ENCODE measurements around the gene GIGYF2.

GIGYF2 gene

DNA sequence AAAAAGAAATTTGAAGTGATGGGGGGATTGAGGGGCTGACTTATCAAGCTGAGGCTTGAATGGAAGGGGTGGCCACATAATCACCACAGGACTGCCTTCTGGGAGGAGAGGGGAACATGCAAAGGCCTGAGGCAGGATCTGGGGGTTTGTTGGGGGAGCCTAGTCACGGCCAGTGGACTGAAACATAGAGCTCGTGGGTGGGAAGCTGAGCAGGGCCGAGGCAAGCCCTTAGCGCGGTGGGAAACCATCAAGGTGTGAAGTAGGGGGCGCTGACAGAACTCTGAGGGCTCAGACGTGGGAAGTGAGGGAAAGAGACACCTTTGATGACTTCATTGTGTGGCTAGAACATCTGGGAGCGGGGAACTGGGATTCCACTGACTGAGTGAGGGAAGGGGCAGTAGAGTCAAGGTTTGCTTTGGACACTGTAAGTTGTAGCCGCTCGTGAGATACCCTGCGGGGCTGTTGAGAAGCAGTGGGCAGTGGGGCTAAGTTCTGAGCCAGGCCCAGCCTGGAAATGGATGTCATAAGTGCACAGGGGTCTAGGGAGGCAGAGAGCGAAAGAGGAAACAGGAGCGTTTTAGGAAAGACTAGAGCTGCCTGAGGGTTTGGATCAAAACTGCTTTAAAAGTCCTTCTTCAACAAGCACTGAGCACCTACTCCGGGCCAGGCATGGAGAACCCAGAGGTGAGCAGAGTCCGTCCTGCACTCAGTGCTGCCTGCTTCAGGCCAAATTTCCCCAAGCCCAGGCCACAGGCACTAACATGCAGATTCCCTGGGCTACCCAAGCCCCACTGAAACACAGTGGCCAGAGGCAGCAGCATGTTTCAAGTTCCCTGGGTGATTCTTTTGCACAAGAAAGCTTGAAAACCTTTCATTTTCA is 172.2 kb downstream of the GIGYF2 start:
- H3K27ac Mint-ChIP-seq: no peak overlapping the region
- no peaks in the 10 kb centered on the region for H3K4me1 Mint-ChIP-seq (ENCODE audit: low read depth)
- no peaks in the 10 kb centered on the region for H3K9me3 Mint-ChIP-seq
- no peaks in the 10 kb centered on the region for H3K36me3 Mint-ChIP-seq (ENCODE audit: low read depth)
- H3K27me3 Mint-ChIP-seq: no peaks in the 10 kb centered on the region
- no peak overlapping the region for H3K4me3 Mint-ChIP-seq

DNA sequence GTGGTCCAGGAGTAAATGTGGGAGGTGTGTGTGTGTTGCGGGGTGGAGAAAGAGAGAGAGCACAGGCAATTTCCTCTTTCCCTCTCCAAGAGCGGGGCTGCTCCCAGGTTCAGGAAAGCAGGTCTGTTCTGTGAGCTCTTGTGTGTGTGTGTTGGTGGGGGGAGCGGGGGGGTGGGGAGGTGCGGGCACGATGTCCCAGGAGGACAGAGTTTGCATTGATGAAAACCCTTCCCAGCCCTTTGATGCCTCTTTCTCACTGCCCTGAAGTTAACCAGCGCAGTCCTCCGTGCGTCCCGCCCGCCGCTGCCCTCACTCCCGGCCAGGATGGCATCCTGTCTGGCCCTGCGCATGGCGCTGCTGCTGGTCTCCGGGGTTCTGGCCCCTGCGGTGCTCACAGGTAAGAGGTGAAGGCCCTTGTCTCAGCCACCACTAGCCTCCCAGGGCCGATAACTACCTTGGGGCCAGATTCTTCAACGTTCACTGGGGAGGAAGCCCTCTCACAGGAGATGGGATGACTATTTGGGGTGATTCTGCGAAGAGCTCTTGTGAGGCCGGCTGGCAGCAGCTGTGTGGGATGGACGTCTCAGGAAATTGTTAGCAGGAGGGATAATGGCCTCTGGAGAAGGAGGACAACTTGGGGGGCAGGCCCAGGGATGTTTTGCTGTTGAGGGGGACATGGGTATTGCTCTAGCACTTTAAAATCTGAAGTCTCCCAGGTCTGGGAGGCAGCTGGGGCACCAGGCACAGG is 173.1 kb downstream of the GIGYF2 start, which contains the start of gene SNORC:
SNORC (plus strand) TSS at position 247 of the 748 bp plus-strand sequence; CDS start at position 325, 78 bp downstream.
- Mint-ChIP-seq H3K4me1 (ENCODE audit: low read depth) (no peaks in the 10 kb centered on the region), H3K36me3 (ENCODE audit: low read depth) (no peaks in the 10 kb centered on the region), H3K9me3 (no peaks in the 10 kb centered on the region), H3K27ac (no peak within 1 kb of the TSS), H3K4me3 (no peak within 1 kb of the TSS), H3K27me3 (peaks cover 3% of the 10 kb centered on the region)

DNA sequence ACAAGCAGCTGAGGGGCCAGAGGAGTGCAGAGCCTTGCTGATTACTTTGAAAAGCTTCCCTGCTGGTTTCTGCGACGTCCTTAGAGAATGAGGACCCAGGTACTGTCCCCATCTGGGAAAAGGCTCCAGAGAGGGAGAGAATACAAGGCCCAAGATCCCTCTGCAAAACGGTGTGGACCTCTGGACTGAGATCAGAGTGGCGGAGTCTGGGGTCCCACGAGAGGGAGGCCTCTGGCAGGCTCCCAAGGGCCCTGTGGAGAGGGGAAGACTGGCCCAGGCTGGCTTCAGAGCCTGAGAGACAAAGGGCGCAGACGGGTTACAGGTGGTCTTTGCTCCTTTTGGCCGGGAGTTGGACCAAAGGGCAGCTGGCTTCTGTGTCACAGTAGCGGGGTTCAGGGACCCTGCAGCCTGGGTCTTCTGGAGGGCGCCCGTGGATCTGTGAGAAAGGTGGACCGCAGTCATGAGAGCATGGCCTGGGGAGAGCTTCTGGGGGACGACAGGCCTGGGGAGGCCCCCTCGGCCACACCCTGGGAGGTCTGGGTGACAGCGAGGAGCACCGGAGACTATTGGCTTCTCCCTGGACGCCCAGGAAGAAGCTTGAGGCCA is 173.7 kb downstream of the GIGYF2 start:
- no peaks in the 10 kb centered on the region for H3K4me1 Mint-ChIP-seq (ENCODE audit: low read depth)
- peaks cover 9% of the 10 kb centered on the region for H3K27me3 Mint-ChIP-seq
- no peak overlapping the region for H3K27ac Mint-ChIP-seq
- no peaks in the 10 kb centered on the region for H3K36me3 Mint-ChIP-seq (ENCODE audit: low read depth)
- no peak overlapping the region for H3K4me3 Mint-ChIP-seq
- H3K9me3 Mint-ChIP-seq: no peaks in the 10 kb centered on the region

DNA sequence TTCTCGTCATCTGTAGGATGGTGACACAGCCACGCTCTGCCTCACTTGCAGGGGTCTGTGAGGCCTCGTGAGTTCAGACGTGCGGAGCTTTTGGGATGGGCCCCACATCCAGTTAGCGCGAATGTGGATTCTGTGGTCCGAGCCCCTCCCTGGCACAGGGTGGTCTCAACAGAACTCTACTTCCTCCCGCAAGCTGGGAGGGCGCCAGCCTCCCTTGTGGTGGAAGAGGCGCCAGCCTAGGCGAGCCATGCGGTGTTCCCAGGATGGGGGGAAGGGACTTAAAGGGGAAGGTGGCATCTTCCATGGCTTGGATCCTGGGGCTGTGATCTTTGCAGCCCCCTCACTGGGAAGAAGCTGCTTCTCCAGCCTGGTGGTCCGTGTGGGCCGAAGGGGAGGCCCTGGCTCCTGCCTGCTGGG is 174.3 kb downstream of the GIGYF2 start:
- H3K27ac Mint-ChIP-seq: no peak overlapping the region
- H3K9me3 Mint-ChIP-seq: no peaks in the 10 kb centered on the region
- peaks cover 9% of the 10 kb centered on the region for H3K27me3 Mint-ChIP-seq
- H3K4me1 Mint-ChIP-seq (ENCODE audit: low read depth): no peaks in the 10 kb centered on the region
- no peak overlapping the region for H3K4me3 Mint-ChIP-seq
- H3K36me3 Mint-ChIP-seq (ENCODE audit: low read depth): no peaks in the 10 kb centered on the region

DNA sequence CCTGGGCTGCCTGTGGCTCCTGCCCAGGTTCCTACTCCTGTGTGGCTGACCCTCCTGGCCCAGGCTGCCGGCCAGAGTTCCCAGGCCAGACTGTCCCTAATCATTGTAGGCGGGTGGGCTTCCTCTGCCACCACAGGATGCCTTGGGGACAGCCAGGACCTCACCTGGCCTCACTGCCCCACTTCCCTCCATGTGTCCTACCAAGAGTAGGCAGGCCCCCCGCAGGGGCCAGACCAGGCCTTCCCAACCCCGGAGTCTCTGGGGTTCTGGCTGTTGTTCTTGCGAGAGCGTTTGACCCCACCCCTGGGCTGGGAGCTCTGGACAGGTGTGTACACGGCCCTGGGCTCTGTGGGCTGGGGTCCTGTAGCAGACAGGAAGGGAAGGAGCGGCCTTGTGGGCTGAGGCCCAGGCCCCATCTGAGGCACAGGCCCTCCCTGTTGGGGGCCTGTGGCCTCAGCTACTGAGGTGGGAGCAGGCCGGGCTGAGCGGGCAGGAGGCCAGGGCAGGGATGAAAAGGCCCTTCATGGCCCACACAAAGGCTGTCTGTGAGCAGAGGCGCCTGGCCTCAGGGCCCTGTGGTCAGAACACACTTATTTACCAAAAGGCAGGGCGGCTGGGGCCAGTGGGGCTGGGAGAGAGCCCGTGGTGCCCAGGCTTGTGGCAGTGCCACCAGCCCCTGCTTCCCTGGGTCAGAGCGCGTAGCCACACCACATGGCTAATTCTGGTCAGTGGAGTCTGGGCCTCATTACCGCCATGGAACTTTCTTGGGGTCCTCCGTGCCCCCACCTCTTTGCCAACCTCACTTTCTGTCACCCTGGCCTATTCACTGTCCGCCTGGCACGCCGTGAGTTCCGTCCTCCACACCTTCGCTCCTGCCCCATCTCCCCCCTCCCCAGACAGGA is 175.0 kb downstream of the GIGYF2 start:
- Mint-ChIP-seq H3K36me3 (ENCODE audit: low read depth) (no peaks in the 10 kb centered on the region), H3K4me3 (no peak overlapping the region), H3K4me1 (ENCODE audit: low read depth) (no peaks in the 10 kb centered on the region), H3K9me3 (no peaks in the 10 kb centered on the region), H3K27me3 (peaks cover 9% of the 10 kb centered on the region), H3K27ac (no peak overlapping the region)

DNA sequence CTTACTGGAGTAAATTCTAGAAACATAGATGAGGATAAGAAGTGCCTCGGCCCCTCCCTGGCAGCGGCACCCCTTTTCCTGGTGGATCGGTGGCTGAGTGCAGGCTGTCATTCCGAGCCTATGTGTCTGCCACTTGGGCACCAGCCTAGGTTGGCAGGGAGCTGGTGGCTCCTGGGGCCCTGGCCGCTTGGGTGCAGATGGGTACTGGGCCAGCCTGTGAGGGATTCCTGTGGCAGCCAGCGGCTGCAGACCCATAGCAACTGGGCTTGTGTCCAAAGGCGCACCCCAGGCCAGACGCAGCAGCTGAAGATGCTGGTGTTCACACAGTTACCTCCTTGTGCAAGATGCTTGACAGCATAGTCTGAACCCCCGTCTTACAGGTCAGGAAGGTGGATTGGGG is 175.7 kb downstream of the GIGYF2 start:
- Mint-ChIP-seq H3K4me1 (ENCODE audit: low read depth) (no peaks in the 10 kb centered on the region), H3K27ac (no peak overlapping the region), H3K4me3 (no peak overlapping the region), H3K27me3 (peaks cover 14% of the 10 kb centered on the region), H3K36me3 (ENCODE audit: low read depth) (no peaks in the 10 kb centered on the region), H3K9me3 (no peaks in the 10 kb centered on the region)

DNA sequence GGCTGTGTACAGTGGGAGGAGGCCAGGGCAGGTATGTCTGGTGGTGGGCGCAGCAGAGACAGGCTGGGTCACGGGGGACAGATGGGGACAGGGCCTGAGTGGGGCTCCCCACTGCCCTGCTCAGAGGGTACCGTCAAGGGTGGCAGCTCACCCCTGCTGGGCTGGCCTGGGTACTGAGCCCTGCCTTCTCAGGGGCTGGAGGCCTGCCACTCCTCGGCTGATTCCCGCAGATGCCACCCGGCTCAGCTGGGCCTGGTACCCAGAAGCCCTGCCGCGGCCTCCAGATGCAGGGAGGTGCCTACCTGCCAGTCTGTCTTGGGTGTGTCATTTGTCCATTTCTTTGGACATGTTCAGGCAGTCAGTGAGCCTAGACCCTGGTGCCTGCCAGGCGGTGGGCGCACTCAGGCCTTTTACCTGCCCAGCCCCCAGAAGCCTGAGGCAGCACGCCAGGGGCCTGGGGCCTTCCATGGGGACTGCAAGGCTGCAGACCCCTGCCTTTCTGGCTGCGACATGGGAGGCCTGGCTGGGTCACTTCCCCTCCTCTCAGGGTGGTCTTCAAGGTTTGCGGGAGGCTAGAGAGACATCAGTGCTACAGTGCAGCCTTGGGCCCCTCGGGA is 176.3 kb downstream of the GIGYF2 start:
- peaks cover 15% of the 10 kb centered on the region for H3K27me3 Mint-ChIP-seq

DNA sequence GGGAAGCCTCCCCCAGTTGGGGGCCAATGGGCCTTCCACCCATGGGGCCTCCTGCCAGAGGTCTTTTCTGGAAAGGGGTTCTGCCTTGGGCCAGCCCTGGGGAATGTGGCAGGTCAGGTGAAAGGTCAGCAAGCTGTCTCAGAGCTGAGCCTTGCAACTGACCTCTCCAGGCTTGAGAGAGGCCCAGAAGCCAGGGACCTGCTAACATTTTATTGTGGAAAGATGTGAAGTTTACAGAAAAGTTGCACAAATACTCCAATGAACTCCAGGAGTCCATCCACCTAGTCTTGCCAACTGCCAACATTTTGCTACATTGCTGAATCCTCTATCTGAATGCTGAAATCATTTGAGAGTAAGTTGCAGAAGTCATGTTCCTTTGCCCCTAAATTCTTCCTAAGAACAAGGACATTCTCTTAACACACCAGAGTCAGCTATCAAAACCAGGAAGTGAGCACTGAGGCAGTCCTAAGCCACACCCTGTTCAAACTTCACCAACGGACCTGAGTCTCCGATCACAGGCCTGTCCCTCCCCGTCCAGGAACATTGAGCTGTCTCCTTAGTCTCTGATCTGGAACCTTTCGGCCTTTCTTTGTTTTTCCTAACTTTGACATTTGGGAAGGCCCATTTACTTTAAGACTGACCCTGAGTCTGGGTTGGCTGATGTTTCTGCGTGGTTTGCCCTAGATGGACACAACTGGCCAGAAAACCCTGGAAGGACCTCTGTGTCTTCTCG is 176.9 kb downstream of the GIGYF2 start:
- Mint-ChIP-seq H3K9me3 (no peaks in the 10 kb centered on the region), H3K4me3 (no peak overlapping the region), H3K27me3 (peaks cover 15% of the 10 kb centered on the region), H3K4me1 (ENCODE audit: low read depth) (no peaks in the 10 kb centered on the region), H3K36me3 (ENCODE audit: low read depth) (no peaks in the 10 kb centered on the region), H3K27ac (no peak overlapping the region)

More for the DNA sequence above, 176.3 kb downstream of the GIGYF2 start:
- Mint-ChIP-seq H3K4me1 (ENCODE audit: low read depth) (no peaks in the 10 kb centered on the region), H3K36me3 (ENCODE audit: low read depth) (no peaks in the 10 kb centered on the region), H3K9me3 (no peaks in the 10 kb centered on the region), H3K4me3 (no peak overlapping the region), H3K27ac (no peak overlapping the region)

DNA sequence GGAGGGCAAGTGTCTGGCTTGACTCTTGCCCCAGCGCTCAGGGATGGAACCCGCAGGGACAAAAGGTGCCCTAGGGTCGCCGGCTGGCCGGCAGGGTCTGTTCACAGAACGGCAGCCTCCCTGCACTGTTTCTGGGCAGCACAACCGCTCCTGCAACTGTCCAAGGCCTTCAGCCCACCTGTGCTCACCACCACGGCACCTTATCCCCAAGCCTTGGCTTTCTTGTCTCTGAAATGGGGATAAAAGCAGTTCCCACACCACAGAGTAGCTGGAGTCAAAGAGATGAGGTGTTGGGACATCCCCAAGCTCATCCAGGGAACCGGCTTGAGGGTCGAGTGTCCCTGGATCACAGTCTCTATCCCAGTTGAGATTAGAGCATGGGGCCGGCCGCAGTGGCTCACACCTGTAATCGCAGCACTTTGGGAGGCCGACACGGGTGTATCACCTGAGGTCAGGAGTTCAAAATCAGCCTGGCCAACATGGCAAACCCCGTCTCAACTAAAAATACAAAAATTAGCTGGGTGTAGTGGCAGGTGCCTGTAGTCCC is 177.6 kb downstream of the GIGYF2 start:
- Mint-ChIP-seq H3K36me3 (ENCODE audit: low read depth) (no peaks in the 10 kb centered on the region), H3K4me1 (ENCODE audit: low read depth) (no peaks in the 10 kb centered on the region), H3K27me3 (peaks cover 15% of the 10 kb centered on the region), H3K4me3 (peak overlapping the region; percentile 35), H3K9me3 (no peaks in the 10 kb centered on the region), H3K27ac (no peak overlapping the region)

DNA sequence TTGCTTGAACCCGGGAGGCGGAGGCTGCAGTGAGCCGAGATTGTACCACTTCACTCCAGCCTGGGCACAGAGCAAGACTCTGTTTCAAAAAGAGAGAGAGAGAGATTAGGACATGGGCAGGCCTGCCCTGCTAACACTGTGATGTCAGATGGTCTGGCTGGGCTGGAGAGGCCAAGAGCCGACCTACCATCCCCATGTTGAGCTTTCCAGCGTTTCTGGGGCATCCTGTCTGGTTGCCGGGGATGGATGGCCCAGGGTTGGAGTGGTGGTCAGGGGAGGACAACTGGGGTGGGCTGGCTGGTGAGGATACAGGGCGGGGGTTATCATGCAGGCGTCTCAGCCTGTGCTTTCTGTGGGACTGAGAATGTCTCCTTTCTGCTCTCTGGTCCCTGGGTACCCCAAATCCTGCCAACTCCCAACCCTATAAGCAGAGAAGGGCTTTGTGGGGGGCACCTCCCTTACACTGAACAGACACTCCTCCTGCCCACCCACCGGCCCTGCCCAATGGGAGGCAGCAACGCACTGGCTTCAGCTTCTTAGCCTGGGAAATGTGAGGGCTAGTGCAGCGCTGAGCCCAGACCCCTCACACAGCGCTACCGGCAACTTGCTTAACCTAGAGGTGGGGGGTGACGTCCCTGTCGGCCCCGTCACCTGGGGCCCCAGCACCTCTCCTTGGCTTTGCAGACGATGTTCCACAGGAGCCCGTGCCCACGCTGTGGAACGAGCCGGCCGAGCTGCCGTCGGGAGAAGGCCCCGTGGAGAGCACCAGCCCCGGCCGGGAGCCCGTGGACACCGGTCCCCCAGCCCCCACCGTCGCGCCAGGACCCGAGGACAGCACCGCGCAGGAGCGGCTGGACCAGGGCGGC is 178.4 kb downstream of the GIGYF2 start:
- Mint-ChIP-seq H3K9me3 (no peaks in the 10 kb centered on the region), H3K27ac (no peak overlapping the region), H3K27me3 (peaks cover 15% of the 10 kb centered on the region), H3K4me1 (ENCODE audit: low read depth) (no peaks in the 10 kb centered on the region), H3K36me3 (ENCODE audit: low read depth) (no peaks in the 10 kb centered on the region), H3K4me3 (peak overlapping the region; percentile 35)

DNA sequence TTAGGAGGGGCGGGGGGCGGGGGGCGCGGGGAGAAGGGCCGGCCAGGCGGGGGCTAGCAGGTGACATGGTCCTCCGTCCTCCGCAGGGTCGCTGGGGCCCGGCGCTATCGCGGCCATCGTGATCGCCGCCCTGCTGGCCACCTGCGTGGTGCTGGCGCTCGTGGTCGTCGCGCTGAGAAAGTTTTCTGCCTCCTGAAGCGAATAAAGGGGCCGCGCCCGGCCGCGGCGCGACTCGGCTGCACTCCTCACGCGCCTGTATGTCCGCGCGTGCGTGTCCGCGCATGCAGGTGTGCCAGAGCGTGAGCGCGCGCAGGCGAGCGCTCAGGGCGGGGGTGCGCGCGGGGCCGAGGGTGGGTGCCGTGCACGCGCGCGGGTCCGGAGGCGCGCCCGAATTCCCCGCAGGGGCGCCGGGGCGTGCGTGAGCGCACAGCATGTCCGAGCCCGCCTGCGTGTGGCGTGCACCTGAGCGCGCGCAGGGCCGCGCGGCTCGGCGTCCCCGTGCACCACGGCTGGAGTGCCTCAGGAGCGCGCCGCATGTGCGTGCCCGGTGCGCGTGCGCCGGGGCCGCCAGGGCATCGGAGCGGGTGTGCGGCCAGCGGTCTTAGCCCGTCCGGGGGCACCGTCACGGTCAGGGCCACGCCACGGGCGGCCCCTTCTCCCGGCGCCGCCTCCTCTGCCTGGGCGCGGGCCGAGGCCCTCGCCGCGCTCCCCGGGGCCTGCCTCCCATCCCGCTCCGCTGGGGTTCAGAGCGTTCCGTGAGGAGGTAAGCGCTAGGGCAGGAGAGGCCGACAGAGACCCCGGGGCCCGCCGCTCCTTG is 179.2 kb downstream of the GIGYF2 start:
- Mint-ChIP-seq H3K4me1 (ENCODE audit: low read depth) (no peaks in the 10 kb centered on the region), H3K9me3 (no peaks in the 10 kb centered on the region), H3K36me3 (ENCODE audit: low read depth) (no peaks in the 10 kb centered on the region), H3K4me3 (no peak overlapping the region), H3K27ac (no peak overlapping the region), H3K27me3 (peaks cover 15% of the 10 kb centered on the region)

DNA sequence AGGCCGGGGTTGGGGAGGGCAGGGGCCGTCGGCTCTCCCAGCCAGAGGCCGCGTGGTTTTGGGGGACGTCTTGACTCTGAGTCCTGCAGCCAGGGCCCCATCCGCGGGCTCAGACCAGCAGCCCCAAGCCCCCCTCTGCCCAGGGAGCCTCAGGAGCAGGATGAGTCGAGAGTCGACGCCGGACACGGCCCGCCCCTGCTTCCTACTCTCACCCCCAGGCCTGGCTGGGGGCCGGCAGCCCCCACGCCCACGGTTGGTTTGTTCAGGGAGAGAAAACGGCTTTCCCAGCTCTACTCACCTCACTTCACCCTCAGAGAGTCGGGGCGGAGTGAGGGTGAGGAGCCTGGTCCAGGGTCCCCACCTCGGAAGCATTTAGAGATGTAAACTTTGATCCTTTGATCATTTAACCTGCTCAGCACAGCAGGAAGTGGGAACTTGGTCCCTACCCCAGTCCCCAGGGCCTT is 179.9 kb downstream of the GIGYF2 start:
- Mint-ChIP-seq H3K27me3 (peaks cover 15% of the 10 kb centered on the region), H3K9me3 (no peaks in the 10 kb centered on the region), H3K36me3 (ENCODE audit: low read depth) (no peaks in the 10 kb centered on the region), H3K4me3 (no peak overlapping the region), H3K4me1 (ENCODE audit: low read depth) (no peaks in the 10 kb centered on the region), H3K27ac (no peak overlapping the region)

All from stimulated activated naive CD8-positive, alpha-beta T cell treated with anti-CD3 and anti-CD28 coated beads, Interleukin-15, Interleukin-2, amounts not matched to agents 100 ng/mL and 50 ng/mL, for 24 hours (primary cell).